H9 (cell line): ENCODE data around the gene PTBP3. TPM values are rescaled to one million over a fixed set of nuclear protein-coding genes. Genes with fewer than 3 reads are reported as not detected.
"Not testable (repeated sequence)": the region's sequence is repeated elsewhere in the genome, so short reads cannot be mapped to it uniquely, and the experiment has no call there.

Experiments used
- DNase-seq: peaks from one replicate; pipeline ENCODE4 v3.0.0-alpha.2; 2017
- H2AFZ ChIP-seq: one replicate; pipeline ENCODE4 v1.6.1; 2013; ENCODE audit warnings: mild to moderate bottlenecking, low read length, control low read depth, moderate library complexity
- H2AK5ac ChIP-seq: 2 replicates; pipeline ENCODE4 v1.6.1; 2013; ENCODE audit warnings: low read length, control low read depth, mixed read lengths; ENCODE audit not compliant: insufficient read length
- H2BK120ac ChIP-seq: one replicate; pipeline ENCODE4 v1.6.1; 2013; ENCODE audit warnings: low read depth, mild to moderate bottlenecking, low read length, control low read depth, inconsistent platforms; ENCODE audit not compliant: poor library complexity, severe bottlenecking
- H2BK12ac ChIP-seq: 2 replicates; pipeline ENCODE4 v1.6.1; 2013; ENCODE audit warnings: low read length, control low read depth, mixed read lengths, low read depth; ENCODE audit not compliant: insufficient read length
- H2BK15ac ChIP-seq: 2 replicates; pipeline ENCODE4 v1.6.1; 2013; ENCODE audit warnings: low read depth, low read length, control low read depth
- H2BK20ac ChIP-seq: one replicate; pipeline ENCODE4 v1.6.1; 2013; ENCODE audit warnings: low read depth, mild to moderate bottlenecking, low read length, control low read depth, inconsistent platforms; ENCODE audit not compliant: poor library complexity, severe bottlenecking
- H2BK5ac ChIP-seq: 2 replicates; pipeline ENCODE4 v1.6.1; 2013; ENCODE audit warnings: low read length, control low read depth, mixed read lengths; ENCODE audit not compliant: insufficient read length
- H3K14ac ChIP-seq: 2 replicates; pipeline ENCODE4 v1.6.1; 2013; ENCODE audit warnings: low read length, control low read depth; ENCODE audit not compliant: insufficient read depth
- H3K18ac ChIP-seq: 2 replicates; pipeline ENCODE4 v1.6.1; 2013; ENCODE audit warnings: low read depth, mild to moderate bottlenecking, mixed read lengths, low read length, control low read depth; ENCODE audit not compliant: insufficient read length
- H3K23ac ChIP-seq: 2 replicates; pipeline ENCODE4 v1.6.1; 2013; ENCODE audit warnings: low read length, control low read depth, mixed read lengths, low read depth; ENCODE audit not compliant: insufficient read length
- H3K23me2 ChIP-seq: 2 replicates; pipeline ENCODE4 v1.6.1; 2013; ENCODE audit warnings: low read depth, mild to moderate bottlenecking, mixed read lengths, low read length, control low read depth; ENCODE audit not compliant: insufficient read length, poor library complexity, severe bottlenecking
- H3K27ac ChIP-seq: 2 replicates; pipeline ENCODE4 v1.5.1; 2013; ENCODE audit warnings: low read length, control low read depth, mixed read lengths, low read depth; ENCODE audit not compliant: insufficient read length
- H3K27me3 ChIP-seq: 2 replicates; pipeline ENCODE4 v1.6.1; 2013; ENCODE audit warnings: low read length, control low read depth, inconsistent platforms; ENCODE audit not compliant: insufficient read depth
- H3K4ac ChIP-seq: 2 replicates; pipeline ENCODE4 v1.6.1; 2013; ENCODE audit warnings: low read depth, mild to moderate bottlenecking, control low read depth, inconsistent platforms, low read length, moderate library complexity
- H3K4me1 ChIP-seq: 2 replicates; pipeline ENCODE4 v1.6.1; 2013; ENCODE audit warnings: low read length, control low read depth, inconsistent platforms; ENCODE audit not compliant: insufficient read depth
- H3K4me2 ChIP-seq: 2 replicates; pipeline ENCODE4 v1.6.1; 2013; ENCODE audit warnings: low read length, control low read depth, mixed read lengths; ENCODE audit not compliant: insufficient read length, insufficient read depth
- H3K56ac ChIP-seq: 2 replicates; pipeline ENCODE4 v1.6.1; 2013; ENCODE audit warnings: low read depth, mild to moderate bottlenecking, mixed read lengths, low read length, control low read depth; ENCODE audit not compliant: insufficient read length
- H3K79me1 ChIP-seq: 2 replicates; pipeline ENCODE4 v1.6.1; 2013; ENCODE audit warnings: low read depth, mild to moderate bottlenecking, moderate library complexity, low read length, control low read depth, inconsistent platforms; ENCODE audit not compliant: insufficient read depth, poor library complexity, severe bottlenecking
- H3K79me2 ChIP-seq: 2 replicates; pipeline ENCODE4 v1.6.1; 2013; ENCODE audit warnings: low read length, control low read depth, inconsistent platforms; ENCODE audit not compliant: insufficient read depth
- H3K9ac ChIP-seq: 2 replicates; pipeline ENCODE4 v1.6.1; 2013; ENCODE audit warnings: low read length, control low read depth, mixed read lengths; ENCODE audit not compliant: insufficient read length; ENCODE audit errors: extremely low read depth
- H3K9me3 ChIP-seq: one replicate; pipeline ENCODE4 v1.6.1; 2013; ENCODE audit warnings: low read depth, low read length, inconsistent platforms; ENCODE audit not compliant: control insufficient read depth
- H3T11ph ChIP-seq: one replicate; pipeline ENCODE4 v1.6.1; 2013; ENCODE audit warnings: mild to moderate bottlenecking, low read length, control low read depth, inconsistent platforms
- H4K20me1 ChIP-seq: one replicate; pipeline ENCODE4 v1.6.1; 2013; ENCODE audit not compliant: control insufficient read depth, insufficient read length, insufficient read depth
- H4K5ac ChIP-seq: 2 replicates; pipeline ENCODE4 v1.6.1; 2013; ENCODE audit warnings: low read depth, mild to moderate bottlenecking, mixed read lengths, low read length, control low read depth; ENCODE audit not compliant: insufficient read length
- H4K8ac ChIP-seq: replicated peaks from 2 replicates; pipeline ENCODE4 v1.6.1; 2013; ENCODE audit warnings: low read length, control low read depth, mixed read lengths, low read depth; ENCODE audit not compliant: insufficient read length
- H4K91ac ChIP-seq: 2 replicates; pipeline ENCODE4 v1.6.1; 2013; ENCODE audit warnings: low read depth, mild to moderate bottlenecking, moderate library complexity, mixed read lengths, low read length, control low read depth; ENCODE audit not compliant: insufficient read length
- H3K27ac Mint-ChIP-seq, 3 experiments: 2 replicates in 2 of 3; 3 replicates in 1 of 3; pipeline ENCODE4 v1.8.0; 2020 to 2021; ENCODE audit warnings: mixed read lengths in 3 of 3, mild to moderate bottlenecking in 1 of 3, moderate library complexity in 1 of 3
- H3K27me3 Mint-ChIP-seq: 2 replicates; pipeline ENCODE4 v1.8.0; 2021; ENCODE audit warnings: low read depth, mild to moderate bottlenecking, moderate library complexity, mixed read lengths
- H3K36me3 Mint-ChIP-seq, 3 experiments: 2 replicates in 2 of 3; 3 replicates in 1 of 3; pipeline ENCODE4 v1.8.0; 2020 to 2021; ENCODE audit warnings: low read depth in 3 of 3, mixed read lengths in 3 of 3; ENCODE audit not compliant: insufficient read depth in 1 of 3
- H3K4me1 Mint-ChIP-seq, 2 experiments: 2 replicates each; pipeline ENCODE4 v1.8.0; 2020; ENCODE audit warnings: mixed read lengths in 2 of 2
- H3K4me3 Mint-ChIP-seq, 2 experiments: 2 replicates in 1 of 2; 3 replicates in 1 of 2; pipeline ENCODE4 v1.8.0; 2020 to 2021; ENCODE audit warnings: mild to moderate bottlenecking in 2 of 2, mixed read lengths in 2 of 2, moderate library complexity in 1 of 2
- H3K9me3 Mint-ChIP-seq, 2 experiments: 2 replicates in 1 of 2; 3 replicates in 1 of 2; pipeline ENCODE4 v1.8.0; 2020; ENCODE audit warnings: mild to moderate bottlenecking in 2 of 2, mixed read lengths in 2 of 2, moderate library complexity in 1 of 2
- CTCF ChIP-seq: fragments of 200-600 bp; sonication (generic); conservative IDR thresholded peaks from 3 replicates; pipeline ENCODE4 v1.8.0; 2021; ENCODE audit warnings: antibody characterized with exemption, mild to moderate bottlenecking
- WGBS: extraction: QIAGEN DNeasy Blood & Tissue Kit; methylation state at CpG from one replicate; pipeline ENCODE4 v1.1.7; 2013; ENCODE audit warnings: missing lambda C conversion rate, low lambda C conversion rate, mixed read lengths; ENCODE audit not compliant: insufficient read length; ENCODE audit errors: extremely low coverage; 5-methylcytosine and 5-hydroxymethylcytosine counted together
- total RNA-seq: library from RNA; stranded (reverse); gene quantifications from 2 replicates; pipeline ENCODE4 v1.2.1, GENCODE V29; 2021

PTBP3 gene
- total RNA-seq, 1 experiment from 2014 or later = 89.5 TPM

DNA sequence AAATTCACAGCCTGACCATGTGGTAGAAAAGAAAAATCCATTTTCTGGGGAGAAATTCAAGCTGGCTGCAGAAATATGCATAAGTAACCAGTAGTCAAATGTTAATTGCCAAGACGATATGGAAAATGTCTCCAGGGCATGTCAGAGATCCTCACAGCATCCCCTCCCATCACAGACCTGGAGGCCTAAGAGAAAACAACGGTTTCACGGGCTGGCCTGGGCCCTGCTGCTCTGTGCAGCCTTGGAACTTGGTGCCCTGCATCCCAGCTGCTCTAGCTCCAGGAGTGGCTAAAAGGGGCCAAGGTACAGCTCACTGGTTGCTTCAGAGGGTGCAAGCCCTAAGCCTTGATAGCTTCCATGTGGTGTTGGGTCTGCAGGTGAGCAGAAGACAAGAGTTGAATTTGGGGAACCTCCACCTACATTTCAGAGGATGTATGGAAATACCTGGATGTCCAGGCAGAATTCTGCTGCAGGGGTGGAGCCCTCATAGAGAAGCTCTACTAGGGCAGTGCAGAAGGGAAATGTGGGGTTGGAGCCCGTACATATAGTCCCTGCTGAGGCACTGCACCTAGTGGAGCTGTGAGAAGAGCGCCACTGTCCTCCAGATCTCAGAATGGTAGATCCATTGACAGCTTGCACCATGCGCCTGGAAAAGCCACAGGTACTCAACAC is 49.7 kb downstream of the PTBP3 start:
- no peaks in the 10 kb centered on the region for H3K4me1 ChIP-seq
- no peaks in the 10 kb centered on the region for H3K23me2 ChIP-seq
- H3K79me2 ChIP-seq = no peaks in the 10 kb centered on the region; the same call in 1 of the 2 replicates
- no peak overlapping the region for H2BK12ac ChIP-seq
- no peak overlapping the region for H3K56ac ChIP-seq
- no peak overlapping the region for H4K8ac ChIP-seq
- H3K27me3 ChIP-seq = no peaks in the 10 kb centered on the region
- no peak overlapping the region for H3K4ac ChIP-seq
- peaks cover 4% of the 10 kb centered on the region for H3K79me1 ChIP-seq
- H3T11ph ChIP-seq = no peak overlapping the region
- DNase-seq = no peak
- H3K4me2 ChIP-seq = no peak overlapping the region
- H2AK5ac ChIP-seq = no peak overlapping the region
- H4K91ac ChIP-seq = no peak overlapping the region
- H3K14ac ChIP-seq = no peak overlapping the region
- H2AFZ ChIP-seq = no peak overlapping the region
- H2BK120ac ChIP-seq = no peak overlapping the region
- H3K27ac ChIP-seq = no peak overlapping the region
- WGBS = no CpG with 5 or more reads among the region's 6 CpGs
- Mint-ChIP-seq H3K4me3 (no peak overlapping the region), H3K27ac (no peak overlapping the region), H3K36me3 (peaks cover 50 to 58% (median 56%) of the 10 kb centered on the region in 3 experiments), H3K9me3 (peaks cover 36 to 43% of the 10 kb centered on the region in 2 experiments), H3K27me3 (no peaks in the 10 kb centered on the region; the same call in 1 of the 2 replicates), H3K4me1 (peaks cover 10 to 19% of the 10 kb centered on the region in 2 experiments)
- peaks cover 10% of the 10 kb centered on the region for H3K9me3 ChIP-seq
- no peak overlapping the region for H3K18ac ChIP-seq
- H2BK5ac ChIP-seq = no peak overlapping the region
- H3K9ac ChIP-seq = no peak overlapping the region
- no peak overlapping the region for H3K23ac ChIP-seq
- no peak overlapping the region for H2BK15ac ChIP-seq
- H2BK20ac ChIP-seq = no peak overlapping the region
- H4K20me1 ChIP-seq = no peaks in the 10 kb centered on the region
- H4K5ac ChIP-seq = no peak overlapping the region
- no peak for TF ChIP-seq CTCF

DNA sequence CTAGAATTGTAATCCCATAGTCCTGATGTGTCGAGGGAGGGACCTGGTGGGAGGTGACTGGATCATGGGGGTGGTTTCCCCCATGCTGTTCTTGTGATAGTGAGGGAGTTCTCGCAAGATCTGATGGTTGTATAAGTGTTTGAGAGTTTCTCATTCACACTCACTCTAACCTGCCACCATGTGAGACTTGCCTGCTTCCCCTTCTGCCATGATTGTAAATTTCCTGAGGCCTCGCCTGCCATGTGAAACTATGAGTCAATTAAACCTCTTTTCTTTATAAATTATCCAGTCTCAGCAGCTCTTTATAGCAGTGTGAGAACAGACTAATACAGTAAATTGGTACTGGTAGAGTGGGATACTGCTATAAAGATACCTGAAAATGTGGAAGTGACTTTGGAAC is 50.6 kb downstream of the PTBP3 start:
- H3K56ac ChIP-seq, H3K4ac ChIP-seq, H4K20me1 ChIP-seq, H3K27ac Mint-ChIP-seq, H3T11ph ChIP-seq, H3K27ac ChIP-seq, H3K18ac ChIP-seq, H3K27me3 Mint-ChIP-seq, H2BK15ac ChIP-seq, H3K79me1 ChIP-seq, H3K79me2 ChIP-seq, H2BK5ac ChIP-seq, H3K4me2 ChIP-seq, H2BK20ac ChIP-seq, H2BK12ac ChIP-seq, H4K5ac ChIP-seq, H3K4me1 ChIP-seq, H2AK5ac ChIP-seq, H3K27me3 ChIP-seq, H2BK120ac ChIP-seq, DNase-seq, H3K23me2 ChIP-seq, H3K4me3 Mint-ChIP-seq, H4K8ac ChIP-seq, H3K23ac ChIP-seq, H3K9me3 ChIP-seq, H4K91ac ChIP-seq, H2AFZ ChIP-seq, H3K14ac ChIP-seq, H3K9ac ChIP-seq: not testable (repeated sequence)
- no CpG with 5 or more reads among the region's 3 CpGs for WGBS
- H3K4me1 Mint-ChIP-seq = peaks cover 12 to 20% of the 10 kb centered on the region in 2 experiments
- peaks cover 47 to 51% (median 51%) of the 10 kb centered on the region in 3 experiments for H3K36me3 Mint-ChIP-seq
- peaks cover 36 to 43% of the 10 kb centered on the region in 2 experiments for H3K9me3 Mint-ChIP-seq
